ENCODE results near the gene FASN.
A peak's percentile ranks its signal among the peaks of the same experiment; 100 is the strongest.
"Not testable (repeated sequence)": the region's sequence is repeated elsewhere in the genome, so short reads cannot be mapped to it uniquely, and the experiment has no call there.

The FASN gene

DNA sequence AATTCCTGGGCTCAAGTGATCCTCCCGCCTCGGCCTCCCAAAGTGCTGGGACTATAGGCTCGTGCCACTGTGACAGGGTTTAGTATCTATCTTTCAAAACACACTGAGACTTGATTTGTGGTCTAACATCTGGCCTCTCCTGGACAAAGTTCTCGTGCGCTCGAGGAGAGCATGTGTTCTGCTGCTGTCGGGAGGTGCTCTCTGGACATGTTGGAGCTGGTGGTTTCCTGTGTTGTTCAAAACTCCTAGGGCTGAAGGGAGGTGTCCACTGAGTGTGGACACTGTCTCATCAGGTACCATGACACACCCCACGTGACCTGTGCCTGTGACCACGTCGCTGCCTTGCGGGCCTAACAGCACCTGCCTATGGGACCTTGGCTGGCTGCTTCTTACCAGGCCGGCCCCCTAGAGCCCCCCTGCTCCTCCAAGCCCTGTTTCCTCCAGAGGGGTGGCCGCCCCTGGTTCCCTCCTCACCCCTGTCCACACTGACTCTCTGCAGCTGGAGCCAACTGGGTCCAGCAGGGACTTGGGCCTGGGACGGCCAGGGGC is 52.0 kb downstream of the FASN start:
- H3K4me3 Mint-ChIP-seq, result no peak overlapping the region
- DNase-seq (ENCODE audit: low spot score in 2 of 2) (no peak), ATAC-seq (no peak)
- no peaks in the 10 kb centered on the region for H3K9me3 Mint-ChIP-seq
- H3K36me3 Mint-ChIP-seq, result peaks cover 5% of the 10 kb centered on the region
- H3K27ac Mint-ChIP-seq, result peak overlapping the region; percentile 33
- H3K4me1 Mint-ChIP-seq, result peaks cover 17% of the 10 kb centered on the region

DNA sequence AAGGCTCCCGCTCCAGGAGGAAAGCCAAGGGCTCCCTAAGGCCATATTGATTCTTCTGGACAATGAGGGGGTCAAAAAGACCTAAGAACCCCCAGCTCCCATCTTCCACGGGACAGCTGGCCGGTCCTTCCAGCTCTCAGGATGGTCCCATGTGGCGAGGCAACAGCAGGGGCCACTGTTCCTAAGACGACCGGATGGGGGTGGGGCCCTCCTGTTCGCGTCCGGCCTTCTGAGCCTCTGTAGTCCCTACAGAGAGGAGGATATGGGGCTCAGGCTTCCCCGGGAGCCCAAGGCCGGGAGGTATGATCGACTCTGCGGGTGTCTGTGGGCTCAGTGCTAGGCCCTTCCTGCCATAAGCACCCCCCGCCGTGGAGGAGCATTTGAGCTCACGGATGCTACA is 54.5 kb downstream of the FASN start:
- ATAC-seq, result no peak
- peaks cover 15% of the 10 kb centered on the region for H3K4me1 Mint-ChIP-seq
- no peak overlapping the region for H3K27ac Mint-ChIP-seq
- DNase-seq (ENCODE audit: low spot score in 2 of 2), result no peak
- H3K9me3 Mint-ChIP-seq, result no peaks in the 10 kb centered on the region
- peaks cover 5% of the 10 kb centered on the region for H3K36me3 Mint-ChIP-seq
- no peak overlapping the region for H3K4me3 Mint-ChIP-seq

DNA sequence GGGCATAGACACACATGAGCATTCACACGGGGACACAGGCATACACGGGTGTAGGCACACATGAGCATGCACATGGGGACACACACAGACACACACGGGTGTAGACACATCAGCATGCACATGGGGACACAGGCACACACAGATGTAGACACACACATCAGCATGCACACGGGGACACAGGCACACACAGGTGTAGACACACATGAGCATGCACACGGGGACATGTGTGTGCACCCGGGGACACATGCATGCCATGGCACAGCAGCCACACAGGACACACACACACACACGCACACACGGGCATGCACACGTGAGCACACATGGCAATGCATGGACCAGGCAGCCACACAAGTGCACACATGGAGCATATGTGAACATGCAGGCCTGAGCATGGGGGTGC is 55.4 kb downstream of the FASN start:
- ATAC-seq, result peak; percentile 46
- peaks cover 20% of the 10 kb centered on the region for H3K4me1 Mint-ChIP-seq
- no peak overlapping the region for H3K27ac Mint-ChIP-seq
- no peaks in the 10 kb centered on the region for H3K9me3 Mint-ChIP-seq
- peaks cover 4% of the 10 kb centered on the region for H3K36me3 Mint-ChIP-seq
- H3K4me3 Mint-ChIP-seq, result no peak overlapping the region
- no peak for DNase-seq (ENCODE audit: low spot score in 2 of 2)

DNA sequence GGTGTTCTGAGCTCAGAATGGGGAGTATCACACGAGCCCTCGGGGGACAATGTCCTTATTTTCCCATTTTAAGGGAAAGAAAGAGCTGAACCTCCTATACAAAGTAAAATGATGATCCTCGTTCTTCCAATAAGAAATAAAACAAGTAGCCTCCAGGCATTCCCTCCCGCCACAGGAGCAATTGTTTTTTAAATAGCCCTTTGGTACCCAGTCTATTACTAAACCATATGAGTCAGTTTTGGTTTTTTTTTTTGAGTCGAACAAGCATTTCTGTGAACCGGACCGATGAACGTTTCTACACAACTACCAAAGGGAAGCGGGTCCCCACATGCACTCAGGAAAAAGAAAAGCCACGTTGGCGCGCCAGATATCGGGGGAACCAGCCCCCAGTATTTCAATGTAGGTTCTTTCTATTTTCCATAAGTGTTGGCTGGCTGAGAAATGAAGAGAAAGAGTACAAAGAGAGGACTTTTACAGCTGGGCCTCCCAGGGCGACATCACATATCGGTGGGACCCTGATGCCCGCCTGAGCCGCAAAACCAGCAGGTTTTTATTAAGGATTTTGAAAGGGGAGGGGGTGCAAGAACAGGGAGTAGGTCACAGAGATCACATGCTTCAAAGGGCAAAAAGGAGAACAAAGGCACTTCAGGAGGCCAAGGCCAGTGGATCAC is 56.8 kb downstream of the FASN start:
- Mint-ChIP-seq H3K27ac (no peak overlapping the region), H3K4me3 (no peak overlapping the region), H3K9me3 (no peaks in the 10 kb centered on the region), H3K4me1 (peaks cover 16% of the 10 kb centered on the region), H3K36me3 (no peaks in the 10 kb centered on the region)
- no peak for ATAC-seq
- DNase-seq (ENCODE audit: low spot score in 2 of 2), result no peak

DNA sequence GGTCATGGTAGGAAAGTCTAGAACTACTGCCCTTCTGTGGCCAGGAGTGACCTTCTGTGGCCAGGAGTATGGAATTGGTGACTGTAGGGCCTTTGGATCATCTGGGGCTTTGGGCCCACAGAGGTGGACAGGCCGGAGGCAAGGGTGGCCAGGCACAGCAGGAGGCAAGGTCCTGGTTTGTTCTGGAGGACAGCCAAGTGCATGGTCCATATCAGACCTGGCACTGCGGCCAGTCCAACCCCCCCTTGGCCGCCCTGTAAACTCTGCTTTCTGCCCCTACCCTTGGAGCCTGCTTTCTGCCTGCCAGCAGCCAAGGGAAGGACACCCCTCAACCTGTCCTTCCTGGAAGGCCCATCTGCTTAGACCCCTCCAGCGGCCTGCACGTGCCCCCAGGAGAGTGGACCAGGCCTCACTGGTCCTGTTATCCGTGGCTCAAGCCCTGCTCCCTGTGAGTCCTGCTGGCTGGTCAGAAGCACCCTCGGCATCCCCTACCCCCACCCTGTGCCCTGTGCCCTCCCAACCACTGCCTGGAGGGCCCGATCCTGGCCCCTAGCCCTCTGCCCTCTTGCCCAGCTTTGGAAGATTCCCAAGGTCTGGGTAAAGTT is 58.2 kb downstream of the FASN start:
- no peak for ATAC-seq
- H3K4me3 Mint-ChIP-seq, result peak overlapping the region; percentile 20
- no peaks in the 10 kb centered on the region for H3K9me3 Mint-ChIP-seq

DNA sequence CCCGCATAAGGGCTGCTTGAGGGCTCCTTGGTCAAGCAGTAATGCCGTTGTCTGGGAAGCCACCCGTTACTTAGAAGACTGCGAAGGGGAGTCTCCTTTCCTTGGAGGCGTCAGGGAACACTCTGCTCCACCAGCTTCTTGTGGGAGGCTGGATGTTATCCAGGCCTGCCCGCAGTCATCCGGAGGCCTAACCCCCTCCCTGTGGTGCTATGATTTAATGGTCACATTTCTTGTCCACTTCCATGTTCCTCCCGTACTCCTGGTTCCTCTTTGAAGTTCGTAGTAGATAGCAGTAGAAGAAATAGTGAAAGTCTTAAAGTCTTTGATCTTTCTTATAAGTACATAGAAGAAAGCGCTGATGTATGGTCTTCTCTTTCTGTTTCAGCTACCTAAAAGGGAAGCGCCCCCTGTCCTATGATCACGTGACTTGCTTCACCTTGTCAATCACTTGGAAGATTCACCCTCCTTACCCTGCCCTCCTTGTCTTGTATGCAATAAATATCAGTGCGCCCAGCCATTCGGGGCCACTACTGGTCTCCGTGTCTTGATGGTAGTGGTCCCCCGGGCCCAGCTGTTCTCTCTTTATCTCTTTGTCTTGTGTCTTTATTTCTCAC is 59.1 kb downstream of the FASN start:
- not testable (repeated sequence) for ATAC-seq; DNase-seq (ENCODE audit: low spot score in 2 of 2); H3K36me3 Mint-ChIP-seq; H3K9me3 Mint-ChIP-seq; H3K27ac Mint-ChIP-seq
- H3K4me3 Mint-ChIP-seq, result peak overlapping the region; percentile 20
- H3K4me1 Mint-ChIP-seq, result peaks cover 16% of the 10 kb centered on the region

More for the DNA sequence above, 58.2 kb downstream of the FASN start:
- no peak for DNase-seq (ENCODE audit: low spot score in 2 of 2)
- Mint-ChIP-seq H3K4me1 (peaks cover 16% of the 10 kb centered on the region), H3K27ac (no peak overlapping the region), H3K36me3 (peaks cover 6% of the 10 kb centered on the region)

DNA sequence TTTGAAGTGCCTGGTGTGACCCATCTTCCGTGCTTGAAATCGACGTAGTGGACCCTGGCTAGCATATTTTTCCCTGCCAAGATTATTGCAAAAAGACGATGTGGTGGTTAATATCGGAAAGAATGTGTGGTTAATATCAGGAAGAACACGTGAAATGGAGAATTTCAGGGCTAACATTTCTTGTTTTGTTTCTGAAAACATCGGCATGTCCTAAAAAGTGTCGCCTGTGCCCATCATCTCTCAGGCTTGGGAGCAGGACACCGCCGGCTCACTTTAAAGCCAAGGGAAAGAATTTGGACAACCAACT is 60.2 kb downstream of the FASN start:
- Mint-ChIP-seq H3K27ac (peak overlapping the region; percentile 89), H3K36me3 (peaks cover 7% of the 10 kb centered on the region), H3K4me1 (peaks cover 16% of the 10 kb centered on the region), H3K9me3 (no peaks in the 10 kb centered on the region), H3K4me3 (peak overlapping the region; percentile 84)
- DNase-seq (ENCODE audit: low spot score in 2 of 2) (no peak), ATAC-seq (no peak)

DNA sequence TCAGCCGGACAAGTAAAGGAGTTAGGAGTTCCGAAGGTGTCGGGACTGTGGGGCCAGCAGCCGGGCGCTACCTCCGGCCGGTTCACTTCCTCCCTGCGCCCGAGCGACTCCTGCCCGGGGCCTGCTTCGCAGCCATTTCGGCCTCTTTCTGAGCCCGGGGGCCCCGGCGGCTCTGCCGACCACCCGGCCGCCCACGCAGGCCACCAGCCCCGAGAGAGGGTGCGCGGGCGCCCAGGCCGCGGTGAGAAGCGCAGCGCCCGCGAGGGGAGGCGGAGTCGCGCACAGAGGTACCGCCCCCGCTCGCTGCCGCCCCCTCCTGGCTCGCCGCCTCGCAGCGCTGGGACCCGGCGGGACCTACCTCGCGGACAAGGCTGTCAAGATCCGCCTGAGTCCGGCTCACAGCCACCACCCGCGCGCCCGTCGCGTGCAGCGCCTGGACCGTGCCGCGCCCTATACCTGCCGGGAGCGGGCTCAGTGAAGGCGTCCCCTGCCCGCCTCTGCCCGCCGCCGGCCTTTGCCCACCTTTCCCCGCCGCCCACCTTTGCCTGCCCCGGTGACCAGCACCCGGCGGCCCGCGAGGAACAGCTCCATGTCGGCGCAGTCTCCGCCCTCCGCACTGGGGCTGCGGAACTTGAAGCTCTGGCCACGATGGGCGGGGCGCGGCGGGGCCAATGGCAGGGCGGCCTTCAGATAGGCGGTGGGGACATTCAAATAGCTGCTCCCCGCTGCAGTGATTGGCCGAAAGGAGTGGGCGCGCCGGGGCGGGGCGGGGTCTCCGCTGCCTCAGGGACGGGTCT is 60.7 kb downstream of the FASN start, which contains the start of gene DCXR:
Gene DCXR, minus strand, starts transcription at position 606 of the 797 bp plus-strand sequence. Its CDS starts 15 bp downstream, at position 591.
- Mint-ChIP-seq H3K9me3 (no peaks in the 10 kb centered on the region), H3K4me3 (peak within 1 kb of the TSS; percentile 84), H3K36me3 (peaks cover 7% of the 10 kb centered on the region), H3K4me1 (peaks cover 16% of the 10 kb centered on the region), H3K27ac (peak within 1 kb of the TSS; percentile 89)
- ATAC-seq (peak; percentile 96), DNase-seq (ENCODE audit: low spot score in 2 of 2) (peak; percentile 95 to 98)

DNA sequence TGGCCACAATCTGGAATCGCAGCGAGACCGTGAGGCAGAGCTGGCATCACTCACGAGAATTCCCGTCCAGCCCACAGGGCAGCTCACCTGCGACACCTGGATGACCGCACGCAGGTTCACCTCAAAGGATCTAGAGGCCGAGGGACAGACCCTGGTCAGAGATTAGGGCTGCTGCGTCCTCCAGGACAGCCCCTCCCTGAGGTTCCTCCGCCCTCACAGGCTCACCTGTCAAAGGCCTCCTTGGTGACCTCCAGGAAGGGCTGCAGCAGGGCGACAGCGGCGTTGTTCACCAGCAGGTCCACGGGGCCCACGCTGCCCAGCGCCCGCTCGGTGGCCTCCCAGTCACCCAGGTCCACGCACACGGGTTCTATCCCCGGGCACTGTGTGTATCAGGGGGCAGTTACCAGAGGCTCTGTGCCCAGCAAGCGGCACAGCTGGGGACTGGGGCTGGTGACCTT is 61.4 kb downstream of the FASN start:
- no peak for ATAC-seq
- Mint-ChIP-seq H3K27ac (no peak overlapping the region), H3K9me3 (no peaks in the 10 kb centered on the region), H3K4me1 (peaks cover 16% of the 10 kb centered on the region), H3K4me3 (peak overlapping the region; percentile 84), H3K36me3 (peaks cover 7% of the 10 kb centered on the region)
- DNase-seq (ENCODE audit: low spot score in 2 of 2), result no peak

DNA sequence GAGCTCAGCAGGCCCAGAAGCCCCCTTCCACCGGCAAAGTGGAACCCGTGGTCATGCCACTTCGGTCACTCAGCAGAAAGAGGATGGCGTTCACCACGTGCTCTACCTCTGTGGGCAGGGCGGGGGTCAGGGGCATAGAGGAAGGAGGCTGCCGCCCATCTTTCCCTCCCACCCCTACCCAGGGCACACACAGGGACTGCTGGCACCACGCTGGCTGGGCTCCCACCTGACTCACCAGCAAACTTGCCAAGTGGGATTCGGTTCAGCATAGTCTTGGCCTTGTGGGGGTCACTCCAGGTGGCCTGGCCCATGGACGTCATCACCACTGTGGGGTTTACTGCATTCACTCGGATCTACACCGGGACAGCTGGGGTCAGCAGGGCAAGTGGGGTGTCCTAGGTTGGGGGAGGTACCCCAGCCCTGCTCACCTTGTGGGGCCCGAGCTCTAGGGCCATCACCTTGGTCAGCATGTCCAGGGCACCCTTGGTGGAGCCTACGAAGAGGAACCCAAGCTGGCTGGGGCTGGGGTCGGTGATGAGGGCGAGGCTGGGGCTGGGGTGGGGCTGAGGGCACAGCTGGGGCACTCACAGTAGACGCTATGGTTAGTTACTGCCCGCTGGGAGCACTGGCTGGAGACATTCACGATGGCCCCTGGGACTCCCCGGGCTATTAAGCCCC is 61.9 kb downstream of the FASN start:
- Mint-ChIP-seq H3K4me3 (peak overlapping the region; percentile 84), H3K4me1 (peaks cover 16% of the 10 kb centered on the region), H3K36me3 (peaks cover 7% of the 10 kb centered on the region), H3K27ac (no peak overlapping the region), H3K9me3 (no peaks in the 10 kb centered on the region)
- ATAC-seq (no peak), DNase-seq (ENCODE audit: low spot score in 2 of 2) (no peak)

DNA sequence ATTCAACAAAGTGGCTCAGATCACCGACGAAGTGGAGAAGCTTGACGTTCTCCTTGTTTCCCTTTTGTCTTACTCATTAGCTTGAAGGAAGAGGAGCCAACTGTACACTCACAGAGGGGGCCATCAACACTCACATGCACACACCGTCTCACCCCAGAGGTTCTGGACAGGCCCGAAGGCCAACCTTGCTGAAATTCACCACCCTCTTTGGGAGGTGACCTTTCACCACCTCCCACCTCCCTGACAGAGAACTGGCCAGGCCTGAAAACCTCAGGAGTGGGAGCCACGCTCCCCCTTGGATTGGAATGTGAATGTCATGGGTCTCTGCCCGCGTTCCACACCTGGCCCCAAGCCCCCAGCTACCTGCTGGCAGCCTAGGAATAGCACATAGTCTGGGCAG is 62.5 kb downstream of the FASN start:
- no peak for DNase-seq (ENCODE audit: low spot score in 2 of 2)

DNA sequence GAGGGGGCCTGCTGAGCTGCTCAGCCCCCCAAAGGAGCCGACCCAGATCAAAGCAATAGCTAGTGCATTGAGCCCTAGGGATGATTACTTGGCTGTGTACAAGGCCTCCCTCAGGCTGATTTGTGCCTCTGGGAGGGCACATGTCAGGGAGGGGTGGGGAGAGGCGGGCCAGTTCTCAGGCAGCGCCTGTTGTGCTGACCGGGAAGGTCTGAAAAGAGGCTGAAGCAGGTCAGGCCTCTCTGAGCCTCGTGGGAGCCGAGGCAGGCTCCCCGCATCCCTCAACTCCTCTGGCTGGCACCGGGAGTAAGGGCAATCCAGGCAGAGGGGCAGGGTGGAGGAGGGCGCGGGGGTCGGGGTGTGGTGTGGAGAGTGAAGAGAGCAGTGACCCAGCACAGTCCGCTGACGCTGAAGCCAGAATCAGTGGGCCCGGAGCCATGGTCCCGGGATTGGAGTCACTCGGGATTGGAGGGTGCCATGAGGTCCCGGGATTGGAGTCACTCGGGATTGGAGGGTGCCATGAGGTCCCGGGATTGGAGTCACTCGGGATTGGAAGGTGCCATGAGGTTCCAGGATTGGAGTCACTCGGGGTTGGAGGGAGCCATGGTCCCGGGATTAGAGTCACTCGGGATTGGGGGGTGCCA is 63.5 kb downstream of the FASN start:
- Mint-ChIP-seq H3K4me3 (no peak overlapping the region), H3K27ac (no peak overlapping the region), H3K36me3 (peaks cover 13% of the 10 kb centered on the region), H3K4me1 (peaks cover 26% of the 10 kb centered on the region), H3K9me3 (no peaks in the 10 kb centered on the region)
- ATAC-seq (no peak), DNase-seq (ENCODE audit: low spot score in 2 of 2) (no peak)

More for the DNA sequence above, 62.5 kb downstream of the FASN start:
- no peak for ATAC-seq
- peak overlapping the region; percentile 84 for H3K4me3 Mint-ChIP-seq
- H3K27ac Mint-ChIP-seq, result no peak overlapping the region
- H3K4me1 Mint-ChIP-seq, result peaks cover 19% of the 10 kb centered on the region
- peaks cover 7% of the 10 kb centered on the region for H3K36me3 Mint-ChIP-seq
- H3K9me3 Mint-ChIP-seq, result no peaks in the 10 kb centered on the region

DNA sequence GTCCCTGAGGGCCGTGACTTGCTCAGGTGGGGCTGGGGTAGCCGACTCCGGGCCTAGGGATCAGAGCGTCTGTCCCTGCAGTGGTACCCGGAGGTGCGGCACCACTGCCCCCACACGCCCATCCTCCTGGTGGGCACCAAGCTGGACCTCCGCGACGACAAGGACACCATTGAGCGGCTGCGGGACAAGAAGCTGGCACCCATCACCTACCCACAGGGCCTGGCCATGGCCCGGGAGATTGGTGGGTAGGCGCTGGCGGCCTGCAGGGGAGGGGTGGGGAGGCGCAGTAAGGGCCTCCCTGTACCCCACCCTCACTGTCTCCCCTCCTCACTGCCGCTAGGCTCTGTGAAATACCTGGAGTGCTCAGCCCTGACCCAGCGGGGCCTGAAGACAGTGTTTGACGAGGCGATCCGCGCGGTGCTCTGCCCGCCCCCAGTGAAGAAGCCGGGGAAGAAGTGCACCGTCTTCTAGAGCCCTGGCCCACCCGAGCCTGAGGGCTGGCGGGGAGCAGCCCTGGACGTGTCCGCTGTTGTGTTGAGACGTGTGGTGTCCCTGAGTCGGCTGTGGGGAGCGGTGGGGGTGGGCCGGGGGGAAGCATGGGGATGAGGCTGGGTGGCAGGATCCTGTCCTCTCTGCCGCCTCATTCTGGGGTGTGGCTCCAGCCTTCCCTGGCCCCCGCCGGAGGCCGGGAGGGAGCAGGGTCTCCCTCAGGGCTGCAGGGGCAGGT is 64.5 kb downstream of the FASN start:
- Mint-ChIP-seq H3K27ac (no peak overlapping the region), H3K36me3 (peaks cover 17% of the 10 kb centered on the region), H3K4me1 (peaks cover 20% of the 10 kb centered on the region), H3K4me3 (no peak overlapping the region), H3K9me3 (no peaks in the 10 kb centered on the region)
- DNase-seq (ENCODE audit: low spot score in 2 of 2), result no peak
- ATAC-seq, result no peak

All from stimulated activated effector memory CD8-positive, alpha-beta T cell treated with anti-CD3 and anti-CD28 coated beads, Interleukin-12 subunit alpha, Interleukin-12 subunit beta, amount 100 ng/mL, for 72 hours (primary cell).